MM.1S (cell line): ENCODE data around the gene EBF4.

Experiments used
- EZH2 ChIP-seq: fragments of 300-600 bp; sonication (generic); optimal IDR thresholded peaks from 2 replicates; pipeline ENCODE3; 2017; ENCODE audit warnings: low read depth, mild to moderate bottlenecking, antibody characterized with exemption, low read length, mixed read lengths
- EZH2phosphoT487 ChIP-seq: fragments of 300-600 bp; sonication (generic); IDR thresholded peaks from 2 replicates; pipeline ENCODE4 v1.6.1; 2018; ENCODE audit warnings: antibody characterized with exemption, low read length
- TF ChIP-seq, protein P1 (sequence below): fragments of 300-600 bp; sonication (generic); IDR thresholded peaks from 2 replicates; pipeline ENCODE4 v1.5.1; 2016; ENCODE audit warnings: antibody characterized with exemption, low read length, mixed read lengths

DNA sequence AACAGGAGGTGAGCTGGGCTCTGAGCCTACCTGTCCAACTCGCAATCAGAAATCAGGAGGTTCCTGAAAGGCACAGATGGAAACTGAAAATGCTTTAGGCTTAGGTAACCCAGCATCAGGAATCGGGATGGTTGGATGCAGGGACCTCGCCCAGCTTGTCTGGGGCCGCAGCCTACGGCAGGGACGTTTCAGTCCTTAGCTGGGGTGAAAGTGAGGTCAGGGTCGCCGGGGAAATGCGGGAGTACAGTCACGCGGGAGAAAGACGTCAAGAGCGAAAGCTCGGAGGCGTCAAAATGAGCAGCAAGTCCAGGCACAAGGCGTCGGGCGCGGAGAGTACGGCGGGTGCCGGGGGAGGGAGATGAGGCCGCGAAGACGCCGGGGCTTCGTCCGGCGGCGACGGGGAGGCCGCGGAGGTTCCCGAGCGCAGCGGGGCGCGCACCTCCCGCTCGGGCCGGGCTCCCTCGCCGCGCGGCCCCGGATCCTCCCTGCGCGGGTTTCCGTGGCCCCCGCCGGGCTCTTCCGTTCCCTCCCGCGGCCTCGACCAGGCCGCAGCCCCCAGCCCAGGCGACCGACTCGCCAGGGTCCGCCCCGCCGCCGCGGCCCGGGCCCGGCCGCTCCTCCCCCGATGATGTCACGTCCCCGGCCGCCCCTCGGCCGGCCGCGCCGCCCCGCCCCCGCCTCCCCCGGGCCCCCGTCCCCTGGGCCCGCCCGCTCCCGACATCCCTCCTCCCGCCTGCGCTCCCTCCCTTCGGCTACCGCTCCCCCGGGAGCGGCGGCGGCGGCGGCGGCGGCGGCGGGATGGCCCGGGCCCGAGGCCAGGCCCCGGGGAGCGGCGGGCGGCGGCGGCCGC, at the start of gene EBF4:
- TF ChIP-seq, protein P1, sequence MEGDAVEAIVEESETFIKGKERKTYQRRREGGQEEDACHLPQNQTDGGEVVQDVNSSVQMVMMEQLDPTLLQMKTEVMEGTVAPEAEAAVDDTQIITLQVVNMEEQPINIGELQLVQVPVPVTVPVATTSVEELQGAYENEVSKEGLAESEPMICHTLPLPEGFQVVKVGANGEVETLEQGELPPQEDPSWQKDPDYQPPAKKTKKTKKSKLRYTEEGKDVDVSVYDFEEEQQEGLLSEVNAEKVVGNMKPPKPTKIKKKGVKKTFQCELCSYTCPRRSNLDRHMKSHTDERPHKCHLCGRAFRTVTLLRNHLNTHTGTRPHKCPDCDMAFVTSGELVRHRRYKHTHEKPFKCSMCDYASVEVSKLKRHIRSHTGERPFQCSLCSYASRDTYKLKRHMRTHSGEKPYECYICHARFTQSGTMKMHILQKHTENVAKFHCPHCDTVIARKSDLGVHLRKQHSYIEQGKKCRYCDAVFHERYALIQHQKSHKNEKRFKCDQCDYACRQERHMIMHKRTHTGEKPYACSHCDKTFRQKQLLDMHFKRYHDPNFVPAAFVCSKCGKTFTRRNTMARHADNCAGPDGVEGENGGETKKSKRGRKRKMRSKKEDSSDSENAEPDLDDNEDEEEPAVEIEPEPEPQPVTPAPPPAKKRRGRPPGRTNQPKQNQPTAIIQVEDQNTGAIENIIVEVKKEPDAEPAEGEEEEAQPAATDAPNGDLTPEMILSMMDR, result no peak
- no peak for TF ChIP-seq EZH2
- TF ChIP-seq EZH2phosphoT487, result no peak
